NCI-H524 (cell line): ENCODE measurements around the gene PDIK1L.
A peak's percentile ranks its signal among the peaks of the same experiment; 100 is the strongest.
"Not testable (repeated sequence)": the region's sequence is repeated elsewhere in the genome, so short reads cannot be mapped to it uniquely, and the experiment has no call there.

Experiments
- DNase-seq, 2 experiments: peaks; one replicate each; lab custom pipeline; 2025; lab: John Stamatoyannopoulos, UW

PDIK1L gene

GRCh38 chr1:26090893-26091292 lies 20.7 kb upstream of the PDIK1L start:
- no peak for DNase-seq

GRCh38 chr1:26092422-26092821 lies 19.2 kb upstream of the PDIK1L start:
- DNase-seq: no peak

- DNase-seq: not testable (repeated sequence)
Observed at GRCh38 chr1:26093569-26093968, 18.1 kb upstream of the PDIK1L start.

- peak; percentile 48 to 71 for DNase-seq
Observed at GRCh38 chr1:26094076-26094669, 17.5 kb upstream of the PDIK1L start.

GRCh38 chr1:26094677-26095383 lies 16.8 kb upstream of the PDIK1L start:
- DNase-seq: peak; percentile 69 to 84

- DNase-seq: no peak
Observed at GRCh38 chr1:26096471-26096870, 15.2 kb upstream of the PDIK1L start.

- DNase-seq: no peak
Observed at GRCh38 chr1:26097696-26098095, 13.9 kb upstream of the PDIK1L start.

- DNase-seq: no peak
Observed at GRCh38 chr1:26098602-26099001, 13.0 kb upstream of the PDIK1L start.

GRCh38 chr1:26099780-26100179 lies 11.8 kb upstream of the PDIK1L start:
- no peak for DNase-seq

GRCh38 chr1:26100204-26100603 lies 11.4 kb upstream of the PDIK1L start:
- not testable (repeated sequence) for DNase-seq

GRCh38 chr1:26102119-26102518 lies 9.5 kb upstream of the PDIK1L start:
- no peak for DNase-seq

- DNase-seq: no peak
Observed at GRCh38 chr1:26102526-26102925, 9.1 kb upstream of the PDIK1L start.

- not testable (repeated sequence) for DNase-seq
Observed at GRCh38 chr1:26105226-26105548, 6.4 kb upstream of the PDIK1L start.

GRCh38 chr1:26109229-26110164 lies 2.1 kb upstream of the PDIK1L start:
- no peak for DNase-seq

GRCh38 chr1:26110731-26111529 lies 694 bp upstream of the PDIK1L start:
- DNase-seq: peak; percentile 53 to 64

GRCh38 chr1:26112407-26112775 lies 767 bp downstream of the PDIK1L start:
- DNase-seq: no peak

- DNase-seq: no peak
Observed at GRCh38 chr1:26114165-26114927, 2.7 kb downstream of the PDIK1L start.

- DNase-seq: no peak
Observed at GRCh38 chr1:26119892-26120608, 8.4 kb downstream of the PDIK1L start.

GRCh38 chr1:26121854-26122773 lies 10.5 kb downstream of the PDIK1L start:
- no peak for DNase-seq
